Measurements from ENCODE around the gene RPS3. TPM values are rescaled to one million over a fixed set of nuclear protein-coding genes. Genes with fewer than 3 reads are reported as not detected.
A peak's percentile ranks its signal among the peaks of the same experiment; 100 is the strongest.

Gene RPS3
- total and polyA plus RNA-seq, 2 donors (not counting 3 experiments of a cell fraction or from before 2014, with no cell fraction given), result 2,973 to 3,734 TPM

DNA sequence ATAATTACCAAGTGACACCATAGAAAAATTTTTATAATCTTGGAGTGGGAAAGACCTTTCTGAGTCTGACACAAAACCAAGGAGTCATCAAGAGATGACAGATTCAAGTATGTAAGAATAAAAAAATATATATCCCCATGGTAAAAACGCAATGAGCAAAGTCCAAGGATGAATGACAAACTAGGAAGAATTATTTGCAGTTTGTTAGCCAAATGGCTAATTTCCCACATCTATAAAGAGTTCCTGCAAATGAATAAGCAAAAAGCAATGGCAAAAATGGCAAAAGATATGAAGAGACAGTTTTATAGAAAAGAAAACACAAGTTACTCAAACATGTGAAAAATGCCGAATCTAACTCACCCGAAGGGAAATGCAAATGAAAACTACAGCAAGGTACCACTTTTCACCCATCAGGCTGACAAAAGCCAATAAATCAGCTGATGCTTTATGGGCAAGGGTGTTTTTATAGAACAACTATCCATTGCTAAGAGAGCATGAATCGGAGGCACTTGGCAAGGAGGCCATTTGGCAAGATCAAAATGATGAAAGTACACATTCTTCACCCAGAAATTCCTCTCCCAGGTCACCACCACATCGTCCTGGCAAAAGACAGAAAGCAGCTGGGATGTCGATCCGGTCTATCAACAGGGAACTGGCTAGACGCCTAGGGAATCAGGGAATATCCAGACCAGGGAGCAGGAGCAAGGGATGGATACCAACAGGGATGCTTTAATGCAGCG lies 54.8 kb downstream of the RPS3 start:
- H3K27me3 ChIP-seq (ENCODE audit: control insufficient read depth in 2 of 2, insufficient read depth in 2 of 2, low read length in 2 of 2), result no peaks in the 10 kb centered on the region
- H3K9me3 ChIP-seq (replicated peaks; ENCODE audit: control insufficient read depth, insufficient read depth, low read length), result no peaks in the 10 kb centered on the region
- TF ChIP-seq GATA2 (IDR thresholded peaks at IDR 0.05; ENCODE audit: insufficient read depth, insufficient read length, low read depth, low read length) (no peak), FOS (IDR thresholded peaks at IDR 0.05; ENCODE audit: borderline replicate concordance, insufficient read depth, low read length) (no peak), JUN (IDR thresholded peaks at IDR 0.05; ENCODE audit: borderline replicate concordance, insufficient read depth, insufficient read length, low read depth) (no peak), POLR2A (IDR thresholded peaks at IDR 0.05; ENCODE audit: low read depth, low read length) (no peak), EZH2 (IDR thresholded peaks at IDR 0.05; ENCODE audit: borderline replicate concordance, low read depth, low read length, severe bottlenecking) (no peak), POLR2AphosphoS5 (IDR thresholded peaks at IDR 0.05; ENCODE audit: insufficient read depth, low read depth, low read length) (no peak), MYC (IDR thresholded peaks at IDR 0.05; ENCODE audit: low read depth, low read length) (no peak)
- TF ChIP-seq, protein P1, sequence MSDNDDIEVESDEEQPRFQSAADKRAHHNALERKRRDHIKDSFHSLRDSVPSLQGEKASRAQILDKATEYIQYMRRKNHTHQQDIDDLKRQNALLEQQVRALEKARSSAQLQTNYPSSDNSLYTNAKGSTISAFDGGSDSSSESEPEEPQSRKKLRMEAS (IDR thresholded peaks at IDR 0.05; ENCODE audit: insufficient read depth, insufficient read length), result no peak
- TF ChIP-seq, protein P2, sequence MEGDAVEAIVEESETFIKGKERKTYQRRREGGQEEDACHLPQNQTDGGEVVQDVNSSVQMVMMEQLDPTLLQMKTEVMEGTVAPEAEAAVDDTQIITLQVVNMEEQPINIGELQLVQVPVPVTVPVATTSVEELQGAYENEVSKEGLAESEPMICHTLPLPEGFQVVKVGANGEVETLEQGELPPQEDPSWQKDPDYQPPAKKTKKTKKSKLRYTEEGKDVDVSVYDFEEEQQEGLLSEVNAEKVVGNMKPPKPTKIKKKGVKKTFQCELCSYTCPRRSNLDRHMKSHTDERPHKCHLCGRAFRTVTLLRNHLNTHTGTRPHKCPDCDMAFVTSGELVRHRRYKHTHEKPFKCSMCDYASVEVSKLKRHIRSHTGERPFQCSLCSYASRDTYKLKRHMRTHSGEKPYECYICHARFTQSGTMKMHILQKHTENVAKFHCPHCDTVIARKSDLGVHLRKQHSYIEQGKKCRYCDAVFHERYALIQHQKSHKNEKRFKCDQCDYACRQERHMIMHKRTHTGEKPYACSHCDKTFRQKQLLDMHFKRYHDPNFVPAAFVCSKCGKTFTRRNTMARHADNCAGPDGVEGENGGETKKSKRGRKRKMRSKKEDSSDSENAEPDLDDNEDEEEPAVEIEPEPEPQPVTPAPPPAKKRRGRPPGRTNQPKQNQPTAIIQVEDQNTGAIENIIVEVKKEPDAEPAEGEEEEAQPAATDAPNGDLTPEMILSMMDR (IDR thresholded peaks at IDR 0.05; ENCODE audit: extremely low read depth in 1 of 2, insufficient read depth in 1 of 2, low read depth in 1 of 2, low read length in 2 of 2), result no peak
- H3K79me2 ChIP-seq (ENCODE audit: control insufficient read depth, insufficient read depth, low read length), result no peaks in the 10 kb centered on the region
- dilution Hi-C loops (cut with MboI; ENCODE audit: extremely low pct_ligation_motif_present, low sequenced_read_pairs) (no loop called here), intact Hi-C loops (cut with micrococcal nuclease) (no loop called here)
- peak; percentile 31 for FAIRE-seq
- DNase-seq (ENCODE audit: low read depth, low spot score), result no peak
- no peak overlapping the region for H3K4me2 ChIP-seq (ENCODE audit: insufficient read depth, low read length)
- no peaks in the 10 kb centered on the region for H4K20me1 ChIP-seq (replicated peaks; ENCODE audit: control insufficient read depth, extremely low read depth, insufficient read depth, low read length)
- H3K9ac ChIP-seq (replicated peaks; ENCODE audit: extremely low read depth, insufficient read depth, low read length), result no peak overlapping the region
- H3K36me3 ChIP-seq (ENCODE audit: control insufficient read depth in 2 of 2, extremely low read depth in 1 of 2, insufficient read depth in 2 of 2, low read length in 2 of 2), result peaks cover 0 to 18% of the 10 kb centered on the region in 2 experiments
- no peaks in the 10 kb centered on the region for H3K9me1 ChIP-seq (replicated peaks; ENCODE audit: control insufficient read depth, extremely low read depth, insufficient read depth, low read length)
- no peak overlapping the region for H3K27ac ChIP-seq (ENCODE audit: insufficient read depth, low read depth, low read length)
- no peak overlapping the region for H3K4me3 ChIP-seq (replicated peaks in 1 of 3; ENCODE audit: insufficient read depth in 1 of 3, low read depth in 1 of 3, low read length in 3 of 3)
- no TSS peak for BruUV-seq (replicated peaks)
- POLR2A ChIA-PET, result no interaction called here
- H2AFZ ChIP-seq (ENCODE audit: low read depth, low read length), result no peak overlapping the region
- H3K4me1 ChIP-seq (ENCODE audit: control insufficient read depth, extremely low read depth, insufficient read depth, low read length), result no peaks in the 10 kb centered on the region
- CTCF ChIA-PET, result interaction anchor here (0.7 to 1.9 kb wide), 8 partner anchors 10 to 79 kb away, joined by 3 to 8 read pairs (median 4); partner anchors contain the start of gene GDPD5

Data from endothelial cell of umbilical vein (primary cell).